Measurements from ENCODE around the gene PDZK1IP1.

PDZK1IP1 gene

GRCh38 chr1:47223921-47224675 is 34.3 kb upstream of the PDZK1IP1 start:
- no peak overlapping the region for H3K4me3 ChIP-seq (replicated peaks; ENCODE audit: low read depth, low read length)
- no peak for DNase-seq (ENCODE audit: extremely low read depth, low read depth)
- TF ChIP-seq CTCF (IDR thresholded peaks at IDR 0.05; ENCODE audit: low read depth, low read length, missing control alignments), result no peak

DNA sequence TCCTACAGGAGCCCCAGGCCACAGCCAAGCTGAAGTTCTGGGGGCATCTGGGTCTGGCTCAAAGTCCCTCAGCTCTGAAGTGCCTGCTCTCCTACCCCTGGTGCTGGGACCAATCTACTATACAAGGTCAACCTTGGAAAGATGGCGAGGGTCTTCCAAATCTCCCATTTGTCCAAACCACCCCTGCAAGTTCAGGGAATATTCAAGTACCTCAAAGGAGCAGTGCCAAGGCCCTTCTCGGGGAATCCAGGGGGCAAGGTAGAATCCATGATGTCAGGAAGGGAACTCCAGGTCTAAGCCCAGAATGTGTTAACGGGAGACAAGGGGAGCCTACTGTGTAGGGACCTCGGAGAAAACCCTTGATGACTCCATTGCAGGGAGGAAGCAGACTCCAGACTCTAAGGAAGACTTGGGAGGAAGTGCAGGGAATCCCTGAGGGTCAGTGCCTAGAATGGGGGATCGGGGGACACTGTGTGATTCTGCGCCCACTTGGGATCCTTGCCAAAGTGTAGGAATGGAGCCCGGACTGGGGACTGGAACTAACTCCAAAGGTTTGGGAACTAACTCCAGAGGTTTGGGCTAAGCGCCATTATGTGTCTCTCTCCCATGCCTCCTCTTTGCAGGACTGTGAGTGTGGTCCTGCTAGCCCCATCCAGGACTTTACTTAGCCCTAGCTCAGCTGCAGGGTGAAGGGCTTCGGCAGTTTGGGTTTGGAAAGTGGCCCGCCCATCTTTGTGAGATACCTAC is 33.5 kb upstream of the PDZK1IP1 start:
- no peak for TF ChIP-seq CTCF (IDR thresholded peaks at IDR 0.05; ENCODE audit: low read depth, low read length, missing control alignments)
- H3K4me3 ChIP-seq (replicated peaks; ENCODE audit: low read depth, low read length), result no peak overlapping the region
- no peak for DNase-seq (ENCODE audit: extremely low read depth, low read depth)

GRCh38 chr1:47222476-47222875 is 32.6 kb upstream of the PDZK1IP1 start:
- H3K4me3 ChIP-seq (replicated peaks; ENCODE audit: low read depth, low read length), result no peak overlapping the region
- TF ChIP-seq CTCF (IDR thresholded peaks at IDR 0.05; ENCODE audit: low read depth, low read length, missing control alignments), result no peak
- DNase-seq (ENCODE audit: extremely low read depth, low read depth), result no peak

- H3K4me3 ChIP-seq (replicated peaks; ENCODE audit: low read depth, low read length), result no peak overlapping the region
- no peak for TF ChIP-seq CTCF (IDR thresholded peaks at IDR 0.05; ENCODE audit: low read depth, low read length, missing control alignments)
- DNase-seq (ENCODE audit: extremely low read depth, low read depth), result no peak
These were observed 29.9 kb upstream of the PDZK1IP1 start for GRCh38 chr1:47219590-47220220.

DNA sequence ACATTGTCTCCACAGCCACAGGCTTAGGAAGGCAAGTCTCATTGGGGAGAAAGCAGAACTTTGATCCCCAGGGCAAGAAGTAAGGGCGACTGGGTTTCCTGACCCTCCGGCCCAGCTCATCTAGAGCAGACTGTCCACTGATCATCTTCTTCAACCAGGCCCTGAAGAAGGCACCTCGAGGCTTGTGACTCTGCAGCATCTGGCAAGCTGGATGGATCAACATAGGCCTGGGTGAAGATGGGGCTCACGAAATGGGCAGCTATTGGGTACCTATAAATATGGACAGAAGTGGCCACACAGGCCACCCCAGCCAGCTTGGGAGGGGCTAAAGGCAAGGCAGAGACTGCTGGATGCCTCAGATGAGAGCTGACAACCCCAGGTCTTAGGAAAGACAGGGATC is 29.2 kb upstream of the PDZK1IP1 start:
- no peak for DNase-seq (ENCODE audit: extremely low read depth, low read depth)
- TF ChIP-seq CTCF (IDR thresholded peaks at IDR 0.05; ENCODE audit: low read depth, low read length, missing control alignments), result no peak
- H3K4me3 ChIP-seq (replicated peaks; ENCODE audit: low read depth, low read length), result no peak overlapping the region

DNA sequence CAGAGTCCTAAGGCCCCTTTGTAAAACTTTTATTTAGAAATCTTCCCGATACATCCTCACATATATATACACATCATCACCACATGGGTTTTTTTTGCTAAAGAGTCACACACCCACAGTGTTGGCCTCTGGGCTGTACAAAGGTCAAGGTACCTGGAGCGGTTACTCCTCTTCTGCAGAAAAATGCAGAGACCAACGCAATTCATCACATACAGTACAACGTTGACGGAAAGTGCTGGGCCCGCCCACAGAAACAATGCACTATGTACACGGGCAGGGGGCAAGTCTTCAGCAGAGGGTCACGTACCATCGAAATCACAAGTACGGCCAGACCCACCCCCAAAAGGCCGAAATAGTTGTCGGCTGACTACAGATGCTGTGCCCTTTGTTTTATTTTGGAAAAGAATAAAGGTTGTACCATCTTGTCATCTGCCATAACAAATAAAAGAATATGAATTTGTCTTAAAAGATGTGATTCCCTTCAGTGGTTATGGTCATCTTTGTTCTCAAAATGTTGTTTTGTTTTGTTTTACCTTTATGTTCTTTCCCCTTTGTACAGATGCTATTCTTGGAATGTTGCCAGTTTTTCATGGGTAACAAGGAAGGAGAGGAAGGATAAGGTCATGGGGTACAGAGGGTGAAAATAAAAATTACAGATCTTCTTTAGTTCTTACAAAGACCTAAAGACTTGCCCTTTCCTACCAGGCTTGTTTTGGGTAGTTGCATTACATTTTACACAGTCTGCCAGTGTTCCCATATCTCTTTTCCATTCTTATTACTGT is 26.6 kb upstream of the PDZK1IP1 start:
- no peak overlapping the region for H3K4me3 ChIP-seq (replicated peaks; ENCODE audit: low read depth, low read length)
- no peak for TF ChIP-seq CTCF (IDR thresholded peaks at IDR 0.05; ENCODE audit: low read depth, low read length, missing control alignments)
- no peak for DNase-seq (ENCODE audit: extremely low read depth, low read depth)

Measured in HFF-Myc (cell line).